ENCODE data around the gene USP1. TPM values are rescaled to one million over a fixed set of nuclear protein-coding genes. Genes with fewer than 3 reads are reported as not detected.

The USP1 gene
- total RNA-seq, 1 donor from 2014 or later, result 23.8 TPM

- DNase-seq (ENCODE audit: low spot score), result no peak
Measured at GRCh38 chr1:62426237-62426636, 10.6 kb upstream of the USP1 start.

GRCh38 chr1:62426794-62427193 lies 10.1 kb upstream of the USP1 start:
- no peak for DNase-seq (ENCODE audit: low spot score)

GRCh38 chr1:62428351-62428750 lies 8.5 kb upstream of the USP1 start:
- no peak for DNase-seq (ENCODE audit: low spot score)

DNA sequence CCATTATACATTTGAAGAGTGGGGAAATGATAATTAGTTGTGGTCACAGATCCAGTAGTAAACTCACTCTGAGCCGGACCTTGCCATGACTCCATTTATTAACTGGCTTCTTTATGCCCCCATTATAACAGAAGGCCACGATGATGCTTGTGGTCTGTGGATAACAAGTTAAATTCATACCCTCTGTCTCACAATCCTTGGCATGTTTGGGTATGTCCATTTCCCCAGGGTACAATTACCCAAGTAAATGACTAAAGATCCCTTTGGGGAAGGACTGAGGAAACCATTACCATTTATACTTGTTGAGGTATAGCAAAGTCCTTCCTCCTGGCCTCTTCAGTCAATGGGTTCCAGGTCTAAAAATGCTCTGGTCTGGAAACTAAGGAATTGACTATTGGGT lies 7.3 kb upstream of the USP1 start:
- no peak for DNase-seq (ENCODE audit: low spot score)

DNA sequence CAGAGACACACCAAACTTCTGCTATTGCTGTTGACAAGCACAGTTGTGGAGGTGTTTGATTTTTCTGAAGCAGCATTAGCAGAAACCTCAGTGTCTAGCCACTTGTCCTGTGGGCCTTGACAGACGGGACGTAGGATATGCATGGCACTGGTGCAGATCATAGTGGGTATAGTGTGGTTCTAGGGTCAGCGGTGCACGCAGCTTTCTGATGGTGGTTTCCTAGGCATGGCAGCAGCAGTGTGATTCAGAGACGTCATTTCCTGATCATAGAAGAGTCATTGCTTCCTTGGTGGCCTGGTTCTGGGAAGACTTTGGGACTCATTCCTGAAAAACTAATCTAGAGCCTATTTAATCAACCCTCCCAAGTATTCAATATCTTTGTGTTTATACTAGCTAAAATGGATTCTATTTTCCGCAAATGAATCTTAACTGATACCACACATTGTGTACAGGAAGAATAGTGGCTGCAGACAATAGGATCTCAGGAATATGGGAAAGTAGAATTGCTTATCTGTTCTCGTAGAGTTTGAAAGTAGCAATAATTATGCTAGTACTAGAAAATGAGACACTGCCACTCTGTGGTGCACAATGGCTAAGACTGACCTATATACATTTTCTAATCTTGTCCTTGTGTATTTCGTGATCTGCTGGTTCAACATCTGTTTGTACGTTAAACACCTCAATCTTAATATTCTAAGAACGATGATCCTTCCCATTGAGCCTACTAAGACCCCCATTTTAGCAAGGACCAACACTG lies 2.8 kb upstream of the USP1 start:
- DNase-seq (ENCODE audit: low spot score), result no peak

DNA sequence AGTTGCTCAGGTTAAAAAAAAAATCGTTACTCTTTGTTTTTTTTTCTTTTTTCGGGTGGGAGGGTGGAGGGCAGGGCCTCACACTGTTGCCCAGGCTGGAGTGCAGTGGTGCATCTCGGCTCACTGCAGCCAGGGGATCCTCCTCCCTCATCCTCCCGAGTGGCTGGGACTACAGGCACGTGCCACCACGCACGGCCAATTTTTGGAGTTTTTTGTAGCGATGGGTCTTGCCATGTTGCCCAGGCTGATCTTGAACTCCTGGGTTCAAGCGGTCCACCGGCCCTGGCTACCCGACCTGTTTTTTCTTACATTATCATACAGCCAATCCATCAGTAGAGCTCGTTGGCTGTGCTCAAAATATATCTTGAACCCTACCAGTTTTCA lies 2.2 kb upstream of the USP1 start:
- DNase-seq (ENCODE audit: low spot score), result no peak

GRCh38 chr1:62435231-62436038 lies 1.4 kb upstream of the USP1 start:
- no peak for DNase-seq (ENCODE audit: low spot score)

DNA sequence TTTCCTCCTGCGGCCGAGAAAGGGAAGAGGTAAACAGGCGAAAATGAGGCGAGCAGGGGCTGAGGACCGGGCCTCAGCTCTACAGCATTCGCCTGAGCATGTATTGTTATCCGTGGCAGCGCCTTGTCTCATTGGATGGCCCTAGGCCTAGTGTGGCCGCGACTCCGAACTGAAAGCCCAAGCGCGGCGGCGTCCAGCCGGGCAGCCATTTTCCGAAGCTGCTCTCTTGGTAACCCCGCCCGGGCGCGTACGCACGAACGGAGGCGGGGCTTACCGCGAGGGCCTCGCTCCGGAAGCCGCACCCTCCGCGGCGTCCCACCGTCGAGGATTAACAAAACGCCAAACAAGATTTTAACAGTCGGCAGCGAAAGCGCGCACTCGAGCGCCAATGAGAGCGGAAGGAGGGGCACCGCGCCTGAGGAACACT lies 797 bp upstream of the USP1 start:
- DNase-seq (ENCODE audit: low spot score), result no peak

GRCh38 chr1:62437273-62437940 lies 558 bp downstream of the USP1 start:
- DNase-seq (ENCODE audit: low spot score), result no peak

GRCh38 chr1:62438163-62438562 lies 1.3 kb downstream of the USP1 start:
- no peak for DNase-seq (ENCODE audit: low spot score)

GRCh38 chr1:62439652-62440371 lies 3.0 kb downstream of the USP1 start:
- no peak for DNase-seq (ENCODE audit: low spot score)

- DNase-seq (ENCODE audit: low spot score), result no peak
Measured at GRCh38 chr1:62444701-62445100, 7.9 kb downstream of the USP1 start.

- no peak for DNase-seq (ENCODE audit: low spot score)
Measured at GRCh38 chr1:62448221-62448933, 11.5 kb downstream of the USP1 start.

DNA sequence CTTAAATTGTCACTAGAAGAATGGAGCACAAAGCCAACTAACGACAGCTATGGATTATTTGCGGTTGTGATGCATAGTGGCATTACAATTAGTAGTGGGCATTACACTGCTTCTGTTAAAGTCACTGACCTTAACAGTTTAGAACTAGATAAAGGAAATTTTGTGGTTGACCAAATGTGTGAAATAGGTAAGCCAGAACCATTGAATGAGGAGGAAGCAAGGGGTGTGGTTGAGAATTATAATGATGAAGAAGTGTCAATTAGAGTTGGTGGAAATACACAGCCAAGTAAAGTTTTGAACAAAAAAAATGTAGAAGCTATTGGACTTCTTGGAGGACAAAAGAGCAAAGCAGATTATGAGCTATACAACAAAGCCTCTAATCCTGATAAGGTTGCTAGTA lies 13.5 kb downstream of the USP1 start:
- no peak for DNase-seq (ENCODE audit: low spot score)

GRCh38 chr1:62452951-62453350 lies 16.1 kb downstream of the USP1 start:
- no peak for DNase-seq (ENCODE audit: low spot score)

DNA sequence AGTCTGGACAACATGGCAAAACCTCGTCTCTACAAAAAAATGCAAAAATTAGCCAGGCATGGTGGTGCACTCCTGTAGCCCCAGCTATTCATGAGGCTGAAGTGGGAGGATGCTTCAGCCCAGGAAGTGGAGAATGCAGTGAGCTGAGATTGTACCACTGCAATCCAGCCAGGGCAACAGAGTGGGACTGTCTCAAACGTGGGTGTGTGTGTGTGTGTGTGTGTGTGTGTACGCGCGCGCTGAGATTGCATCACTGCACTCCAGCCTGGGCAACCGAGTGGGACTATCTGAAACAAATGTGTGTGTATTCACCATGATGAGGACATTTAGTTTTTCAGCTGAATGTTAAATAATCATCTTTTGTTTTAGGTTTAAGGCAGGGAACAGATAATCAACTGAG lies 21.1 kb downstream of the USP1 start:
- no peak for DNase-seq (ENCODE audit: low spot score)

- no peak for DNase-seq (ENCODE audit: low spot score)
Measured at GRCh38 chr1:62462370-62462769, 25.5 kb downstream of the USP1 start.

DNA sequence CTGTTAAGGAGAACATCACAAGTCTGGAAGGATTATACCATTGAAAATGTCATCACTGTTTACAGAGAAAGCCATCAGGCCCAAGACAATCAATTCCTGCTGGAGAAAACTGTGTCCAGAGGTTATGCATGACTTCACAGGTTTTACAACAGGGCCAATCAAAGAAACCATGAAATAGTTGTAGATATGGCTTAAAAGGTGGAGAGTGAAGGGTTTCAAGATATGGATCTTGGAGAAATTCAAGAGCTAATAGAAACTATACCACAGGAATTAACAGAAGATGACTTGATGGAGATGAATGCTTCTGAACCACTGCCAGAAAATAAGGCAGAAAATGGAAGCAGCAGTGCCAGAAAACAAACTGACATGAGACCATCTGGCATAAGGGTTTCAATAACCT lies 30.2 kb downstream of the USP1 start:
- no peak for DNase-seq (ENCODE audit: low spot score)

DNA sequence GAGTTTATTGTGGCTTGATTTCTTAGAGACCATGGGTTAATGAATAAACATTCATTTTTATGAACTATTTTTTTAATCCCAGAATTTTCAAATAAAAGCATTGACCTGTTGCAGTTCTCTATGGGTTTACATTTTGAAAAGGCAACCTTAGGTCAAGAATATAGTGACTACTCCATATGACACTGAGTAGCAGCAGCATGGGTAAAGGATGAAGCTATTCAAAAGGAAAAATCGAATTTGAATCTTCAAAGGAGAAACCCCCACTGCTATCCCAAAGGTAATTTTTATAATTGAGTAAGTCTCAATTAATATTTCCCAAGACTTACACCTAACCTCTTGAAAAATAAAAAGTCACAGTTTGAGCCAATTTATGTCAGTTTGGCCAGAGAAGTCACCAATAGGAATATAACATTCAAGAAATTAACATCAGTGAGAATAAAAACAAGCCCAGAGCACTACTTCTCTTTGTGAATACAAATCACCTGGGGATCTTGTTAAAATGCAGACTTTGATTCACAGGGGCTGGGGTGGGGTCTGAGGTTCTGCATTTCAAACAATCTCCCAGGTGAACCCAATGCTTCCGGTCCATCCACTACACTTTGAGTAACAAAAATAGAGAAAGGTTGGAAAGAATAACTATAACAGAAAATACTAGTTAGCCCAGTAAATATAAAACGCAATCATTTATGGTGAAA lies 39.8 kb downstream of the USP1 start:
- no peak for DNase-seq (ENCODE audit: low spot score)

DNA sequence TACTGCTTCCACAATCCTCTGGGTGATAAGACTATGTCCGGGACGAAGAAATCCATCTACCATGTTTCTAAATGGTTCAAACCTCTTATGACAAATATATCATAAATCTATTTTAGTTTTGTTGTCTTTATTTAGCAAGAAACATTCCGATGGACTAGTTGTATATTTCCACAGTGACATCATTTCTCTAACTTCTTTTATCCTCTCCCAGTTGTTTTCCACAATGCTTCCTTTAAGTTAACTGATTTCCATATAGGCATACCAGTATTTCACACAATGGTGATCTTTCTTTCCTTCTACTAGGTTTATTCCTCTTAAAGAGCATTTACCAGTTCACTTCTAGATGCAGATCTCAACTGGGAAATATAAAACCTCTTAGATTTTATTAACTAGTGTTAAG lies 44.8 kb downstream of the USP1 start:
- no peak for DNase-seq (ENCODE audit: low spot score)
